Thyroid gland (tissue), 4 donors: ENCODE data around the gene IFI27.

ENCODE experiments used
- CTCF ChIP-seq, 6 experiments: fragments of 200-600 bp in 3 of 6; fragments of 450-650 bp in 3 of 6; sonication (generic) in 3 of 6; IDR thresholded peaks; one replicate each; pipeline ENCODE4 v1.5.1; 2016 to 2019; ENCODE audit warnings: antibody characterized with exemption in 6 of 6, mild to moderate bottlenecking in 2 of 6, inconsistent platforms in 1 of 6, moderate library complexity in 1 of 6
- POLR2A ChIP-seq, 2 donors: fragments of 450-650 bp; IDR thresholded peaks; one replicate each; pipeline ENCODE4 v1.6.1; 2017; ENCODE audit warnings: antibody characterized with exemption in 2 of 2, mild to moderate bottlenecking in 2 of 2, moderate library complexity in 1 of 2

GRCh38 chr14:94088516-94088915 is 22.0 kb upstream of the IFI27 start:
- no peak for TF ChIP-seq CTCF (IDR thresholded peaks at IDR 0.05)
- TF ChIP-seq POLR2A (IDR thresholded peaks at IDR 0.05): no peak
